DMS153 treated with DMSO at 0.1 percent for 48 hours (cell line): ENCODE data around the gene KCNMA1.

Experiments used
- DNase-seq: peaks from one replicate; lab custom pipeline; 2025; ENCODE audit not compliant: unreplicated experiment; lab: John Stamatoyannopoulos, UW

Gene KCNMA1

DNA sequence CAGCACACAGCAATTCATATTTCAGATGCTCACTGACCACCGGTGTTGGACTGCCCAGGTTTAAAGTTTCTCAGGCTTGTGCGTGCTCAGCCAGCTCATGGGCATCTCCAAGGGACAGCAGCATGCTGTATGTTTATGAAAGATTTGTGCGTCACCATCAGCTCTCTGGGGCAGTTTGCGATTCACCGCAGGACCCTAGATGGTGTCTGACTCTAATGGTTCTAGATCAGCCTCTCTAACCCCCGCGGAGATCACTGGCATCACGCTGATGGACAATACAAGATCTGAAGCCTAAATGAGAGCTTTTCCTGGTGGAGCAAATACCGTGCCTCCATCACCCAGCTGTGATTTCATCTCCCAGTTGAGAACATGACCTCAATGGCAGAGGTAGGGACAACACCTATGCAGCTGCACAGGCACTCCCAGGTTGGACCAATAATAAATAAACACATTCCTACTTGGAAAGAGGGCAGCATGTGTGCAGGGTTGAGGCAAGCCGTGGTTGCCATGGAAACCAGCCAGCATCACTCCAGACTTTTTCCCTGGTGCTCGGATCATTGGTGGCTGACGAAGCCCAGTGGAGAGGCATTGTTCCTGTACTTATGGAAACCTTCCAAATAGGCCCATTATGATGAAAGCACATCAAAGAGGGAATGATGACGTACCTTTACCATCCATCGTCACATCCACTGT, 253.6 kb downstream of the KCNMA1 start:
- no peak for DNase-seq

DNA sequence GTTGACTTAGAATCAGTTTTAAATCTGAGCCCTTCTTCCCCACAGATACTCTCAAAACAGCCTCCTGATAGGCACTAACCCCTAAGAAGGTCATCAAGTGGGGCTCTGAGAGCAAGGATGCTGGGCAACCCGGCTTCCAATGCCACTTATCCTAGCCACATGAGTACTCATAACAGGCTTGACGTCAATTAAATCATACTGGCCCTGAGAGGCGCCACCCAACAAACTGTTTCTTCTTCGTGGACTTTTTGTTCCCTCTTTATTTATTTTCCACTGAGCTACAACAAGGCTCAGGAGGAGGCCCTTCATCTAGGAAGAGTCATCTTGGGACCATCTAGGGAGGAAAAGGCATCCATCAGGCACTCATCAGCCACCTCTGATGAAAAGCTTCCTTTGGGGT, 255.9 kb downstream of the KCNMA1 start:
- no peak for DNase-seq

DNA sequence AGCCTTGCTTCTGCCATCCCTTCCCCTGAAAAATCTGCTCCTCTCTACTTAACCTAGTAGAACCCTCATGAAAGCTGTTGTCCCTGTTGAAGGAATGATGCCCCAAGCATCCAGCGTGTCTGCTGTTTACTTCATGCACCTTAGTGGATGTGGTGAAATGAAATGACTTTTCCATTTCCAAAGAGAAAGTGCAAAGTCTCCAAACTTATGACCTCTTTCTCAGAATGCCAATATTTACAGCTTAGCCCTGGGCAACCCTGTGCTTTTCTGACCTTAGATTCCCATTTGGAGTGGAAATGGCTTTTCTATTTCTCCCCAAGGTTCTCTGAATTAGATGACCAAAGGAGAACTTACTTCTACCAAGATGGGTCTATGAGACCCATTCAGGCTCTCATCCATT, 256.9 kb downstream of the KCNMA1 start:
- no peak for DNase-seq

DNA sequence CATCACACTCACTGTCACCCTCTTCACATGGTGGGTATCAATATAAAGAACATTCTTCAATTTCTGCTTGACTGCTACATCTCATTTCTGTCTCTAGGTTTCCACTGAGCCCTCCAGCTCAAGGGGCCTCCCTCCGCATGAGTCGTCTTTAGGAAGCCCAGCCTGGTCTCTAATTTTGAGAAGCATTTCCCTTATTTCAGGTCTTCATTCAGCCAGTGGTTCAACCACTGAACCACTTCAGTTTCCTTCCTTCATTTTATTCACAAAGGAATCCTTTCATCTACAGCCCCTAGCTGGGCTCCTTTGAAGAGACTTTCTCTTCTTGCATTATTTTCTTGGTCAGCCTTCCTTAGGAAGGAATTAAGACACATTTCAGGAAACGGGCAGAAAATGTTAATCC, 257.4 kb downstream of the KCNMA1 start:
- DNase-seq = no peak

DNA sequence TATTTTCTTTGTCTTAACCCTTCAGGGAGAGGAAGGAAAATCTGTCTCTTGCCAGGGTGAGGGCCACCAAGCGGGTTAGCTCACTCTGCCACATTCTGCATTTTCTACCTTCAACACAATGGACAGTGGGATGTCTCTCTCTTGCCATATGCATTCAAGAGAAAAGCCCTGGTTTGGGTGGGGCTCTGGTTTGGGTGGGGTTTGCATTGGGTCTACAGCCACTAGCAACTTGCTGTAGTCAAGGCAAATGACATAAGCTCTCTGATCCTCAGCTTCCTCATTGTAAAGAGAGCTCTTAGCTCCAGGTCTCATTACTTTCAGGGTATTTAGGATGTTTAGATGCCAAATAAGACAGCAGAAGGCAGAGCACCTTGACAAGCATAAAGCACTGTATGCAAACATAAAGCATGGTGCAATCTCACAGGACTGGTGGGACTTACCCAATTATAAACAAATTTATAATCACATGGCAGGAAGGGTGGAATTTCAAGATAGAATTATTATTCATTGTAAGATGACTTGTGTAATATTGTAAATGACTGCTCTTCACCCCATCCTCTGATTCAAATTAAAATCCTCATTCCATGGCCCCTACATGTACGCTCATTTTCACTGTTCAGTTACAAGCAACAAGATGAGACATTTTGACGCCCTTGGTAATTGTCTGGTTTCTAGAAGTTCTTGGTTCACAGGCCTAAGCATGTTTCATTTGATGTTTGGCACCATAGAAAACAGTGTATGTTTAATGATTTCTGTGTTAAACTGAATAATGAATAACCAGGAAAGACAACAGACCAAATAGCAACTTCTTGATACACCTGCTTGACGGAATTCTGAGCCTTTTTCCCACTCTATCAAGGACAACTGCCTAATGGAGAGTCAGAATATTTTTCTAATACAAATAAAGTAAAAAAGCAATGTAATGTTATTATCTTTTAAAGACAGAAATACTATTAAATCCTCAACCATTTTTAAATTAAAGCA, 258.9 kb downstream of the KCNMA1 start:
- no peak for DNase-seq

DNA sequence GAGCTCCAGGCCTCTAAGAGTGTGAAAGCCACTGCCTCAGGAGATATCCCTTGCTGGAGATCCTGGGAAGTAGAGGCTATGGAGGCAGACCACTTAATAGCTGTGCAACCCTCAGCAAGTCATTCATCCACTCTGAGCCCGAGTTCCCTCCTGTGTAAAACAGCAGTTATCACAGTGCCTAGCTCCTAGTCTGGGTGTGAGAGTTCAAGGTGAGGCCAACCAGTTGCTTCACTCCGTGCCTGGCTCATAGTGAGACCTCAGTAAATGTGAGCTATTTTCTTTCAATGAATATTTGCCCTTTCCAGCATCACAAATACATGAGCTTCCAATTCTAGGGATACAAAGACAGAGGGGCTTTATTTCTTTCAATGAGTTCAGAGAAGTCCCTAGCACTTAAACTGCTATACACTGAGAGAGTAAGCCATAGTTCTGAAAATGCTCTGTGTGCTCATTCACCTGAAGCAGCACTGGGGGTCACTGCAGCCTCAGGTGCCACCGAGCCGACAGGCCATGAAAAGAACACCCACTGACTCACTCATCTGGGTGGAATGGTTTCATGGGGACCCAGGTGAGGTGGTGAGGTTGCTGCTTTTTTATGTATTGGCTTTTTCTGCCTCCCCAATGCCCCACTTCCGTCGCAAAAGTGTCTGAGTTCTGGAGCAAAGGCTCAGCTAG, 259.8 kb downstream of the KCNMA1 start:
- no peak for DNase-seq

DNA sequence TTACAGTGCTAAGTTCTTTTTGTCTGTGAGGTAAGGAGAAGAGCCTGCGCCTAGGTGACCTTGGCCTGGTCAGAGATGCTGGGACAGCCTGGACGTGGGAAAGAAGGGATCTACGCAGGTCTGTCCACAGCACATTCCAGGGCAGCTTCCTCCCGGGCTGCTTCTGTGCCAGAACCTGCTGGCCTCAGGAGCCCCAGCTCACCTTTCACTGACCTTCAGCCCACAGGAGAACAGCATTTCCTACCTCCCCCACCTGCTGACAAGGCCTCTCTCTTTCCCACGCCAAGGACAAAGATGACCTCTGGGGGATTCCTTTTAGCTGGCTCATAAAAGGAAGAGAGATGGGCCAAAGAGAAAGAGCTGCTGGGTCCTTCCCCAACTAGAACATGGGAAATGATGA, 260.6 kb downstream of the KCNMA1 start:
- DNase-seq = no peak

DNA sequence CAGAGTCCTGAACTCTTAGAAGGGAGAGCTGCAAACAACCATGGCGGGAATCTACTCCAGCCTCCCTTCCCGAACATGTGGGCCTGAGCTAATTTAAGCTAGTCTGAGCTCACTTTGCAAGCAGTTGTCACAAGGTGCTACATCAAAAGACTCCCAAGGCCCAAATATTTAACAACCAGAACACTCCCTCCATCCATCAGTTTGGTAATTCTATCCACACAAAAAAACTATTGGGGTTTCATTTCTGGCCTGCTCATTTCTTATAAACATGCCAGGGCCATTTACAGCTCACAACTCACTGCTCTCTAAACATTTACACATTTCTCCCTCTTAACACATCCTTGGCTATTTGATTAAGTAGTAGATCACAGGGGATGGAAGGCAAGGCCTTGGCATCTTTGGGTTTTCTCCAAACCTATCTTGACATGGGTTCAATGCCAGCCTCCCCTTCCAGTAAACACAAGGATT, 263.4 kb downstream of the KCNMA1 start:
- DNase-seq = no peak

DNA sequence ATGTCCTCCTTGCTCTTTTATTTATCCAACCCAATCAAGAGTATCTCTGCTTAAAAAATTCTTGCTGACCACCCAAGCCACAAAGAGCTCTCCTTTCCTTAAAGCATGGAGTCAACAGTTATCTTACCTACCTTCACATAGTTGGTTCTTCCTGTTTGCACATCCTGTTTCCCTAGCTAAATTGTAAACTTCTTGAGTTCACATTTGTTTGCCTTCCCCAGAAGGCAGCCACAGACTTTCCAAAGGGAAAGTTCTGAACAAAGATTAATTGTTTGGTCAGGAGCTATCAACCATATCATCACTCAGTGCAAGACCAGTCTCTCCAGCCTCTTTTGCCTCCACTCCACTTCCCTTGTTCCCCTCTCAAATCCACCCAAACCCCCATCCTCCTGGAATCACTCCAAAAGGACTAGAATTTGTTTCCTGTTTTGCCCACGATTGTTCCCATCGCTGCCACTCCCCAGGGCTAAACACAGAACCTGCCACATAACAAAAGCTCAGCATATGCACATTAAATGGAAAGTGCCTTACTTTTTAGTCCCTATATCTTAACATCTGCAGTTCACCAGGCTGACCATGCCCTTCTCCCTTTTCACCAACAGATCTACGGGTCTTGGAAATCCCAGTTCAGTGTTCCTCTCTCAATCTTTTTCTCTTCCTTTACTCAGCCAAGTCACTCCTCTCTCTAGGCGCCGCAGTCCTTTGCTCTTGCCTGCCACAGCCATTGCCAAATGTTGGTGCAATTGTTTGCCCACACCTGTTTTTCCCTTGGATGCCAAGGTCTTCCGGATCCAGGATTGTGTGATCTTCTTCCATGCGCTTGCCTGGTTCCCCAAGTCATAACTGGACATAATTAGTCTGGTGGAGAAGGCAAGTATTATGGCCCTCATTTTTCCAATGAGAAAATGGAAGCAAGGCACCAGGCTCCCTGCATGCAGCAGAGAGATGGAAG, 265.5 kb downstream of the KCNMA1 start:
- DNase-seq = no peak

DNA sequence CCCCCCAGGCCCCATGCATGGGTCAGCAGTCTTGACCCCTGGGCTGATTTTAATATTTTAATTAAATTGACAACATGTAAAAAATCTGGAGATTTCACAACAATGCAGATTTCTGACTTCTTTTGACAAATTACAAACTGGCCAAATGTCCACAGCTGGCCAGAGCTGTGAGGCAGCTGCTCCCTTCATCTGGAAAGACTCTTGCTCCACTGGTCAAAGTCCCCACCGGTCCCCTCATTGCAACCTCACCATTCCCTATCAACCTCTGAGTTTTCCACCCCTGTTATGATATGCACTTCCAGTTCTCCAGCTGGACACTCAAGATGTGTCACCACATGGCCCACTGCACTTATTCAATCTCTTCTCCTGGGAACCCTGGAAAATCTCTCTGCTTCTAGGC, 266.2 kb downstream of the KCNMA1 start:
- no peak for DNase-seq

DNA sequence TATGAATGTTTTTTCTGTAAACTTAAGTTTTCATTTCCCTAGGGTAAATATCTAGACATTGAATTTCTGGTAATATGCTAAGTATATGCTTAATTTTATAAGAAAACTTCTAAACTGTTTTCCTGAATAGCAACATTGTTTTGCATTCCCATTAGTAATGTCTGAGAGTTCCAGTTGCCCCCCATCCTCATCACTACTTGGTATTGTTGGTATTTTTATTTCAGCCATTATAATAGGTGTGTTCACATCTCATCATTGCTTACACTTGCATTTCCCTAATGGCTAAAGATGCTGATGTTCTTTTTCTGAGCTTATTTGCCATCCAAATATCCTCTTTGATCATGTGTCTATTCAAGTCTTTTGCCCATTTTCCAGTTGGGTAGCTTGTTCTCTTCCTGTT, 269.6 kb downstream of the KCNMA1 start:
- no peak for DNase-seq

DNA sequence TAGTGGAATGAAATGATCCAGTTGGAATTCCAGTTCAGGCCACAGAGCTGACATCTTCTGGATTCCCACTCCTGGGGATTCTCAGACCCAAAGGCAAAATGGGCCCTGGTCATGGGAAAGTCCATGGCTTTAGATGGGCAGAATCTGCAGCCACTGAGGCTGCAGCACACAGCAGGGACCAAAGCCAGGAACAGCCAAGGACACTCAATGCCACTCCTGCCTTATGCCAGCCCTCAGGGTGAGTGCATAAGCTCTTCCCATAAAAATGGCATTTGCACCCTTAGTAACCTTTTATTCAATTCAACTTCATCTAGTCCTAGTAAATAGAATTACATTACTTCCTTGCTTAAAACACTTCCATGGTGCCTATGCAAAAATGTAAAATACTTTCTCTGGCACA, 274.4 kb downstream of the KCNMA1 start:
- DNase-seq = no peak

DNA sequence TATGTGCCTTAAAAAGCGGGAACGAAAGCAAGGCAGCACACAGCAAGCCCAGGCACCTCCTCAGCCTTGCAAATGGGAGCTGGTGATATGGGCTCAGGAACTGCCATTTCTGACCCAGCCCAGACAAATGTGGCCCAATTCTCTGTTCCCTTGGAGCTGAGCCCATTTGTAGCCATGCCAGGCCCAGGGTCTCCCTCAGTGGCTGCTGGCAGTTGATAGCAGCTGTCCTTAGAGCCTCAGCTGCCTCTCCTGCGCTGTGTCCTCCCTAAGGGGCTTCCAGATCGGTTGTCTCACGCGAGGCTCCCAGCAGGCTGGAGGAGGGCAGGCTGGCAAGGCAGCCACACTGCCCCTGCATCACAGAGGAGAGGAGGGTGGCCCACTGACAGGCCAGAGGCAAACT, 275.8 kb downstream of the KCNMA1 start:
- DNase-seq = no peak

DNA sequence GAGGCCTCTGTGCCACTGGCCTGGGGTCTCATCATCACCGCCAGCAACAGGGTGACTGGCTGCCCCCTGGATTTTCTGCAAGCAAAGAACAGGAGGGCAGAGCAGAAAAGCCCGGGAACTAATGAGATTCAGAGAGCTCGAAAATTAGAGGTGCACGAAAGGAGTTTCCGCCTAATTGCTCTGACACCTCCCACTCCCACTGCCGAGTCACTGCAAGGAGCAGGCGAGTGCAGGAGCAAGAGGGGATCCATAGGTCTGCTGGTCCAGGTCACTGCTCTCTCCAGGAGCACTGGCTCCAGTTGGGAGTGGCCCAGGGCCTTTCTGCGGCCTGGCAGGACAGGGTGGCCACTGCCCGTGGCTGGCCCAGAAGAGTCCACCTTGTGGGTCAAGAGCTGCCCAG, 276.2 kb downstream of the KCNMA1 start:
- DNase-seq = no peak

DNA sequence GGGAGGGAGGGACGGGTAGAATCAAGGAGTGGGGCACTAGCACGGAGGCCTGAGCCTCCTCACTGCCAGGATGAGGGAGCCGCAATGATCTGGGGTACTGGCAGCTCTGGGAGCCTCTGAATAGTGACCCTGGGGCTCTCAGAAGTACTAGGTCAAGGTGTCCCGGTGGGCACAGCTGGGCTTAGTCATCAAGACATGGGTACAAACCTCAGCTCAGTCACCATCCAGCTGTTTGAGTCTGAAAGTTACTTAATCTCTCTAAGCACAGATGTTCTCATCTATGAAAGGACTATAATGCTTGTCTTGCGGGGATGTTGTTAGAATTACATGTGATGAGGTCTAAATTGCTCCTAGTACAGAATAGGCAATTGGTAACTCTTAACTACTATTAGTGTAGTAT, 276.8 kb downstream of the KCNMA1 start:
- DNase-seq = no peak

DNA sequence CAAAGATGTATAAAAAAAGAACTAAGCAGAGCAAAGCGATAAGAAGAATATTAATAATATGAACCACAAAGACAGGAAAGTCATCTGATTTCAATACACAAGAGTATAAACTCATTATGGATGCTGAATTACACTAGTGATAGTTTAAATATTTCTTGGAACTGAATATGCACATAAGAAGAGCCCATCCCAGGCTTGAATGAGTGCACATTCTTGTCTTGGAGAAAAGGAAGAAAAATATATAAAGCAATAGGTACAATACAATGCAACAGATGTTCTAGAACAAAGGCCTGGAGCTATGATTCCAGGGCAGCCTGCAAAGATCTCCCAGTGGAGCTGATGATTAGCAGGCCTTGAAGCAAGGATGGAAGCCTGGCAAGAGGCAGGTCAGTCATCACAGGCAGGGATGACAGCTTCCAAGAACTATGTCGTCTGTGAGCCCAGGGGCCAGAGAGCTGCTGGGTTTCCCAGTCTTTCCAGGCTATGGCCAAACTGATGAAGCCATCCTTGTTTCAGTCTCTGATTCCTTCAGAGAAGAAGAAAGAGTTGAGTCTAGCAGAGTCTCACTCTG, 277.6 kb downstream of the KCNMA1 start:
- DNase-seq = no peak

DNA sequence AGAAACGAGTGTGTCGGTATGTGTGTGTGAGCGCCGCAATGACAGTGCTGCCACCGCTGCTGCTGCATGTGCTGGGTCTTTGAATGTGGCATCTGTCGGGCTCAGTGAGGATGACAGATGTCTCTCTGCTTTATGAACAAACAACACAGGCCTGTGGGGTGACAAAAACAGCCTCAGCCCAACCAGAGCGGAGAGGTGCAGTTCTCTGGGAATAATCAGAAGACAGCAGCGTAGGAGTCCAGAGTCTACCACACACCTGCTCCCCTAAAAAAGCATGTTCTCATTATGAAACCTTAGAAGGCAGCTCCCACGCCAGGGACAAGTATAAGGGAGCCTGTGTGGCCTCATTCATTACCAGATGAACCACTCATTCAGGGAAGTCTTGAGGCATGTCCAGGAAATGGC, 278.3 kb downstream of the KCNMA1 start:
- no peak for DNase-seq

DNA sequence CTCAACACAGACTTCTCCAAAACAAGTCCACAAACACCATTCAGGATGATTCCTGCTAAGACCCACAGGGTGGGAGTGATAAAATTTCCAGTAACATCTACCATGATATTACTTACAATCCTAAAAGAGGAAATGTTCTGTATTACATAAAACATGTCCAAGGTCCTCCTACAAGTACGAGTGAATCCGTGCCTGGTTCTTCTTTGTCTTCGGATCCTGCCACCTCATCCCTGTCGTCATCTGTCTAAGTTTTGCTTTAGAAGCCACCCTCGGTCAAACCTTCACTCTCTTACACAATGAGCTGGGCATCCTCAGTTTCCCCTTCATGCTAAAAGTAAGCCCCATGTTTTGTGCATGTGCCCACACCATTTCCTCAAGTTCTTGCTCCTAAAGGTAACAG, 279.0 kb downstream of the KCNMA1 start:
- DNase-seq = no peak

DNA sequence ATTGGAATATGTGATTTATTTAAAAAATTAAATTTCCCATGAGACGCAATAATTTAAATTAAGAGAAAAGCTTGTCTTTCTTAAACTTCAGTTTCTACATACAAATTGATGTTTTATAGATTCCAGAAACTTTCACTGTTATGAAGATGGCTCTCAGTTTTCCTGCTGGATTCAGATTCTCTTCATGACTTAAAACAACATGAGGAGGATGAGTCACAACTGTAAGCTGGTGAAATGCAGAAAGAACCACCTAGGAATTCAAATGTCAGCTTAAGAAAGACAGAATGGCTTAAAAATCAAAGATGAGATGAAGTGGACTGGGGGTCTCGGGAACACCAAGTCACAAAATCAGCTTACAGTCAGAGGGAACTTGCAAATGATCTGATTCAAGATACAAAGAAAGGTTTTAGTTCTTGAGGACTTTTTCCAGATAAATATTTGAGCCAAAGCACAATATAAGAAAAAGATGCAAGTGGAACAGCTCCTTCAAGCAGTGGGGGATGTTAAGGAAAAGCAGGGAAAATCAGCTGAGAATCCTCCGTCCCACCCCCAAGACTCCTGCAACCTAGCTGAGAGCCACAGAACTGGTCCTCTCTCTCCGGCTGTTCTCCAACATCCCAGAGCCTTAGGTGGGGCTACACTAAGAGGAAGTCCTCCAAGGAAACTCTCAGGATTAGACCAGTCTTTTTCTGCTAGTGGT, 279.8 kb downstream of the KCNMA1 start:
- DNase-seq = no peak

DNA sequence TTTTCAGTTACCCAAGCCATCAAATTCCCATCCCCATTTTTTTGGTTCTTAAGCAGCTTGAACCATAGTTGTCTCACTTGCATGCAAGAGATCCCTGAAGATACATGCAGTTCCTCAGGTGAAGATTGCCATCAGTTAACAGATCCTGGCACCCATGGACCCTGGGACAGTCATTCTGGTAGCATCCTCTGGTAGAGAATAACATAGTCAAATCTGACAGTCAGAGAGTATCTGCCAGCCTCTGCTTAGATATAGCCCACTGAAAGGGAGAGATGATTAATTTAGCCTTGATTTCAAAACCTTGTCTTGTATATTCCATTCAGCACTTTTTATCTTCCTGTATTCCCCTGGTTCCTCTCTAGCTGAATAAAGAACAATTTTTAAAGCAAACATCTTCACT, 280.4 kb downstream of the KCNMA1 start:
- DNase-seq = no peak
